Mucosa of descending colon (tissue), 3 donors: ENCODE results near the gene FAF1. TPM values are rescaled to one million over a fixed set of nuclear protein-coding genes. Genes with fewer than 3 reads are reported as not detected.

Source experiments
- ATAC-seq: fragments of 200-7000 bp; cut with Tn5 transposase; one replicate; pipeline ENCODE4 v1.9.1; 2020; ENCODE audit warnings: mild to moderate bottlenecking, moderate library complexity
- DNase-seq, 3 donors: peaks; one replicate each; pipeline ENCODE4 v3.0.0-alpha.2; 2020
- H3K36me3 ChIP-seq: fragments of 200-600 bp; one replicate; pipeline ENCODE4 v1.8.0; 2021; ENCODE audit warnings: low read depth, mild to moderate bottlenecking
- H3K4me1 ChIP-seq: fragments of 200-600 bp; one replicate; pipeline ENCODE4 v1.8.0; 2021; ENCODE audit warnings: low read depth, mild to moderate bottlenecking
- H3K4me3 ChIP-seq: fragments of 200-600 bp; one replicate; pipeline ENCODE4 v1.8.0; 2021; ENCODE audit warnings: mild to moderate bottlenecking
- H3K9me3 ChIP-seq: fragments of 200-600 bp; one replicate; pipeline ENCODE4 v1.8.0; 2021; ENCODE audit warnings: mild to moderate bottlenecking
- intact Hi-C, 2 donors: fragments of 100-400 bp; cut with DNase I in 1 of 2; cut with micrococcal nuclease in 1 of 2; formaldehyde crosslinking; loops; one replicate each; pipeline versions ENCODE4 v1.11.0 to v1.11.1; 2022; cut with DNase I, micrococcal nuclease
- total RNA-seq, 3 donors: library from RNA; stranded (reverse); fragmentation: NEBNext Ultra II Directional in 2 of 3; extraction: Animal tissue kit (Norgen Biotek cat#: 25700) in 2 of 3; gene quantifications; one replicate each; pipeline versions ENCODE4 v1.2.1 to v1.2.4, GENCODE V29; 2021 to 2023
- TF ChIP-seq, protein P1 (sequence below): fragments of 200-600 bp; IDR thresholded peaks from one replicate; pipeline ENCODE4 v1.8.0; 2022; ENCODE audit warnings: antibody characterized with exemption, mild to moderate bottlenecking
- donor health status: DM: no; HTN: no; CAD: no; lungs with moderate emphysema.
- donor health status: DM: no; HTN: no; CAD: no.
- donor health status: DM: no; HTN: yes; CAD: no.

FAF1 gene
- total RNA-seq, 3 donors from 2014 or later, result 48.6 to 70.9 (median 57.7) TPM

DNA sequence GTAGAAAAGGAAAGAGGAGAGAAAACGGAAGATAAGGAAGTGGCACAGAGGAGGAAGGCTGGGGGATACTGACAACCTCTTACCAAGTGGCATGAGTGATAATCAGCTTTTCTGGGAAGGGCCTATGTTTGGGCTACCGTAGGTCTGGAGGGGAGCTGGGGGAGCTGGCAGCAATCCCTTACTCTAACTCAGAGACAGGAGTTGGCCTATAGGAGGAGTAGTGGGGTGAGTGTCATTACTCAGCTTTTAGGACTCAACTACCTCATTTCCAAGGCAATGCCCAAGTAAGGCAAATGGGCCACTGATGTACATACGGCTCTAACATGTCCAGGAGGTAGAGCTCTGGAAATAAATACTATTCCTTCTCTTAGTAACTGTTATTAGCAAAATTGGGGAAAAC lies 488.1 kb downstream of the FAF1 start:
- H3K9me3 ChIP-seq, result no peaks in the 10 kb centered on the region
- TF ChIP-seq, protein P1, sequence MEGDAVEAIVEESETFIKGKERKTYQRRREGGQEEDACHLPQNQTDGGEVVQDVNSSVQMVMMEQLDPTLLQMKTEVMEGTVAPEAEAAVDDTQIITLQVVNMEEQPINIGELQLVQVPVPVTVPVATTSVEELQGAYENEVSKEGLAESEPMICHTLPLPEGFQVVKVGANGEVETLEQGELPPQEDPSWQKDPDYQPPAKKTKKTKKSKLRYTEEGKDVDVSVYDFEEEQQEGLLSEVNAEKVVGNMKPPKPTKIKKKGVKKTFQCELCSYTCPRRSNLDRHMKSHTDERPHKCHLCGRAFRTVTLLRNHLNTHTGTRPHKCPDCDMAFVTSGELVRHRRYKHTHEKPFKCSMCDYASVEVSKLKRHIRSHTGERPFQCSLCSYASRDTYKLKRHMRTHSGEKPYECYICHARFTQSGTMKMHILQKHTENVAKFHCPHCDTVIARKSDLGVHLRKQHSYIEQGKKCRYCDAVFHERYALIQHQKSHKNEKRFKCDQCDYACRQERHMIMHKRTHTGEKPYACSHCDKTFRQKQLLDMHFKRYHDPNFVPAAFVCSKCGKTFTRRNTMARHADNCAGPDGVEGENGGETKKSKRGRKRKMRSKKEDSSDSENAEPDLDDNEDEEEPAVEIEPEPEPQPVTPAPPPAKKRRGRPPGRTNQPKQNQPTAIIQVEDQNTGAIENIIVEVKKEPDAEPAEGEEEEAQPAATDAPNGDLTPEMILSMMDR, result no peak
- no peaks in the 10 kb centered on the region for H3K4me1 ChIP-seq
- H3K4me3 ChIP-seq, result no peak overlapping the region
- ATAC-seq (no peak), DNase-seq (no peak)
- intact Hi-C loops, result no loop called here
- H3K36me3 ChIP-seq, result no peaks in the 10 kb centered on the region

DNA sequence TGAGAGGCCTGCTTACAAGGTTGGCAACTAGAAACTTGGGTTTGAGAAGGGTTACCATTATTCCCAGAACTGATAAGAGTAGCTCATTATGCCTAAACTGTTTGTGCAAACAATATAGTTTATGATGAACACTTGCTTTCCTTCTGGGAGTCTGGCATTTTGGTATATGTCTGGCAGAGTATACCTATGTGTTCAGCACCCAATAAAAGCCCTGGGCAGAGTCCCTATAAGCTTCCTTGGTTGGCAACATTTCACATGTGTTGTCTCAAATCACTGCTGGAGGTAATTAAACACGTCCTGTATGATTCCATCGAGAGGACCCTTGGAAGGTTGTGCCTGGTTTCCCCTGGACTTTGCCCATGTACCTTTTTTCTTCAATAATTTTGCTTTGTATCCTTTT lies 497.1 kb downstream of the FAF1 start:
- ATAC-seq (peak; percentile 24), DNase-seq (no peak)
- TF ChIP-seq, protein P1, result no peak
- H3K4me3 ChIP-seq, result no peak overlapping the region
- H3K4me1 ChIP-seq, result no peaks in the 10 kb centered on the region
- intact Hi-C loops, result no loop called here
- H3K36me3 ChIP-seq, result no peaks in the 10 kb centered on the region
- no peaks in the 10 kb centered on the region for H3K9me3 ChIP-seq

DNA sequence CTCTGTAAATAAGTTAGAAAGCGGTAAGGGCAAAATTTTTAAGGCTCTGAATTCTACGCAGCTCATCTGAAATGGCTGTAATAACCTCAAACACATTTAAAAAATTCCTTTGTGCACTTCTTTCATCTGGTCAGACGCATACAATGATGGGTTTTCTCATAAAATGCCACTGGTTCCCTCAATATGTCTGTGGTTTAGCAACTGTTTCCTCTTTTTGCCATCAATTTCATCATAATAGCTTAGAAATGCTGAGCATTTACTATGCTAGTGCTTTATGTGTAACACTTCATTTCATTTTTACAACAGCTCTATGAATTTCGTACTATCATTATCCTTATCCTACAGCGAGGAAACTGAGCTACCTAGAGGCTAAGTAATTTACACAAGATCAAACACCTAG lies 501.6 kb downstream of the FAF1 start:
- DNase-seq (no peak), ATAC-seq (no peak)
- no peak overlapping the region for H3K4me3 ChIP-seq
- TF ChIP-seq, protein P1, result no peak
- no peaks in the 10 kb centered on the region for H3K9me3 ChIP-seq
- intact Hi-C loops, result no loop called here
- H3K36me3 ChIP-seq, result no peaks in the 10 kb centered on the region
- H3K4me1 ChIP-seq, result no peaks in the 10 kb centered on the region

DNA sequence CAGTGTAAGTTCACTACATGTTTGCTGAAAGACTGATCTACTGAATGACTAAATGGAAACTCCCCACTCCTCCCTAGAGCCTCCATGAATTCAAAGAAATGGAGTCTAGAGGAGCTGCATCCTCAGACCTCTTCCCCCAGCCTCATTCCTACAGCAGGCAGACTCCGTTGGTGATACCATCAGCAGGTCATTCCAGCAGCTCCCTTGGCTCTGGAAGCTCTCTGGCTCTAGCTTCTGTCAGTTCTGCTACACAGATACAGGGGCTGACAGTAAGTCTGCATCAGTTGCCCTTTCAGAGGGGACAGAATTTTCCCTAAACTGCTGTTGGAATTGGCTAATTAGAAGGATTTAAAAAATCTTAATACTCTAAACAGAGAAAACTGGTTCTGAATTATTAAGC lies 505.2 kb downstream of the FAF1 start:
- no peak for ATAC-seq
- intact Hi-C loops, result no loop called here
- Histone ChIP-seq H3K9me3 (no peaks in the 10 kb centered on the region), H3K36me3 (no peaks in the 10 kb centered on the region), H3K4me3 (no peak overlapping the region), H3K4me1 (no peaks in the 10 kb centered on the region)
- TF ChIP-seq, protein P1, result no peak
- DNase-seq, result no peak

DNA sequence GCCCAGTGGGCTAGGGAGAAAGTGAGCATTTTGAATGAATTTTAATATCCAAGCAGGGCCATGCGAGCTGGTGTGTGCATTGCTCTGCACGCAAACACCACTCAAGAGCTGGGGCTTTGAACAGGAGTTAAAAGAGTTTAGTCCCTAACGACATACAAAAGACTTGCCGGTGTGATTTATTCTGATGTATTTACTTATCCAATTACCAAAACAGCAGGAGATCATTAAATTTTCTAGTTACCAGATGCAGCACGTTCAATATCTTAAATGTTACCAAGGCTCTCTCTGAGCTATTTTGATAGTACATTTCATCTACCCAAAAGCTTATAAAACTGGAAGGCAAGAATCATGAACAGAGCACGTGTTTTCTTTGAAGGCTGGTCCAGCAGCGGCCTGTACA lies 506.8 kb downstream of the FAF1 start:
- DNase-seq, result no peak
- H3K4me3 ChIP-seq, result no peak overlapping the region

More for the DNA sequence above, 506.8 kb downstream of the FAF1 start:
- intact Hi-C loops, result no loop called here
- Histone ChIP-seq H3K9me3 (no peaks in the 10 kb centered on the region), H3K4me1 (no peaks in the 10 kb centered on the region), H3K36me3 (no peaks in the 10 kb centered on the region)
- ATAC-seq, result no peak
- TF ChIP-seq, protein P1, result no peak
